K562 (cell line): ENCODE results near the gene JUND. TPM values are rescaled to one million over a fixed set of nuclear protein-coding genes. Genes with fewer than 3 reads are reported as not detected.

ENCODE experiments used
- ATAC-seq: fragments of 200-7000 bp; cut with Tn5 transposase; 3 replicates; pipeline ENCODE4 v1.9.1; 2020; ENCODE audit warnings: moderate library complexity
- BruUV-seq: library from RNA; stranded (reverse); fragments of 400-500 nt; replicated peaks from 2 replicates; lab custom pipeline; 2021; lab: Mats Ljungman, UMichigan
- CTCF ChIA-PET: fragments of 300-600 bp; formaldehyde crosslinking; extraction: SDS; loops from one replicate; lab custom pipeline; 2021; ENCODE audit warnings: low intra/inter-chr PET ratio; lab: Yijun Ruan, JAX
- POLR2A ChIA-PET: fragments of 300-600, 350-650 bp; sonication (Branson Sonifier 250); formaldehyde crosslinking; extraction: SDS; loops from one replicate; lab custom pipeline; 2021; ENCODE audit warnings: antibody characterized with exemption, inconsistent platforms; lab: Yijun Ruan, JAX
- DNase-seq, 4 experiments: peaks; one replicate each; pipeline versions ENCODE4 v3.0.0 to v3.0.0-alpha.2; 2011 to 2018; ENCODE audit warnings: low spot score in 3 of 4, mixed read lengths in 3 of 4; ENCODE audit errors: extremely low read depth in 1 of 4
- FAIRE-seq: peaks from 2 replicates; lab custom pipeline; 2011; peaks lifted over from hg19 to GRCh38; lab: Jason Lieb, UNC
- H2AFZ ChIP-seq: 2 replicates; pipeline ENCODE4 v1.6.0; 2011; ENCODE audit warnings: low read depth, low read length, control low read depth, inconsistent platforms
- H3K27ac ChIP-seq: fragments of 200-600 bp; 3 replicates; pipeline ENCODE4 v1.8.0; 2011; ENCODE audit warnings: low read depth, mild to moderate bottlenecking, control low read depth, inconsistent platforms, low read length, moderate library complexity, mixed read lengths; ENCODE audit errors: extremely low read depth
- H3K27me3 ChIP-seq, 2 experiments: fragments of 300-600 bp in 1 of 2; 2 replicates in 1 of 2; 3 replicates in 1 of 2; pipeline versions ENCODE4 v1.6.0 to v1.8.0; 2011; ENCODE audit warnings: inconsistent platforms in 2 of 2, low read length in 2 of 2, mild to moderate bottlenecking in 1 of 2, mixed read lengths in 1 of 2, moderate library complexity in 1 of 2; ENCODE audit not compliant: control insufficient read depth in 2 of 2, insufficient read depth in 2 of 2
- H3K36me3 ChIP-seq: fragments of 300-600 bp; 3 replicates; pipeline ENCODE4 v1.8.0; 2011; ENCODE audit warnings: mild to moderate bottlenecking, low read length, inconsistent platforms; ENCODE audit not compliant: control insufficient read depth, insufficient read depth
- H3K4me1 ChIP-seq, 2 experiments: fragments of 200-600 bp in 1 of 2; replicated peaks in 1 of 2; 2 replicates in 1 of 2; 3 replicates in 1 of 2; pipeline versions ENCODE4 v1.5.1 to v1.8.0; 2011; ENCODE audit warnings: inconsistent platforms in 2 of 2, low read length in 2 of 2, mild to moderate bottlenecking in 1 of 2, mixed read lengths in 1 of 2, moderate library complexity in 1 of 2; ENCODE audit not compliant: control insufficient read depth in 2 of 2, insufficient read depth in 2 of 2
- H3K4me2 ChIP-seq: 2 replicates; pipeline ENCODE4 v1.6.1; 2011; ENCODE audit warnings: low read length, control low read depth, inconsistent platforms, mixed read lengths; ENCODE audit not compliant: insufficient read depth
- H3K4me3 ChIP-seq: fragments of 200-600 bp; sonication (generic), shearing (Covaris generic); 2 replicates; pipeline ENCODE4 v1.5.1; 2016; ENCODE audit warnings: control low read depth, inconsistent platforms
- H3K79me2 ChIP-seq: fragments of 200-600 bp; 3 replicates; pipeline ENCODE4 v1.8.0; 2011; ENCODE audit warnings: low read length, inconsistent platforms; ENCODE audit not compliant: control insufficient read depth, insufficient read depth
- H3K9ac ChIP-seq, 2 experiments: 2 replicates each; pipeline versions ENCODE4 v1.6.0 to v1.6.1; 2011; ENCODE audit warnings: low read depth in 2 of 2, low read length in 2 of 2, control low read depth in 1 of 2, inconsistent platforms in 1 of 2, mild to moderate bottlenecking in 1 of 2, mixed read lengths in 1 of 2; ENCODE audit not compliant: insufficient read depth in 1 of 2
- H3K9me1 ChIP-seq: one replicate; pipeline ENCODE4 v1.6.0; 2011; ENCODE audit warnings: inconsistent platforms, mild to moderate bottlenecking, low read length, moderate library complexity; ENCODE audit not compliant: control insufficient read depth, insufficient read depth
- H3K9me3 ChIP-seq: replicated peaks from 2 replicates; pipeline ENCODE4 v1.5.1; 2011; ENCODE audit warnings: low read depth, low read length, inconsistent platforms; ENCODE audit not compliant: control insufficient read depth, insufficient read depth
- H4K20me1 ChIP-seq: replicated peaks from 2 replicates; pipeline ENCODE4 v1.6.1; 2011; ENCODE audit warnings: low read length, inconsistent platforms, mixed read lengths; ENCODE audit not compliant: control insufficient read depth, insufficient read depth
- POLR2G ChIP-seq: fragments of 200-400 bp; formaldehyde crosslinking; IDR thresholded peaks from 2 replicates; pipeline ENCODE4 v1.6.1; 2017; ENCODE audit warnings: low read depth, mild to moderate bottlenecking, antibody characterized with exemption, low read length, moderate library complexity
- RBFOX2 ChIP-seq: fragments of 200-400 bp; formaldehyde crosslinking; IDR thresholded peaks from 2 replicates; pipeline ENCODE4 v1.6.1; 2017; ENCODE audit warnings: low read depth, mild to moderate bottlenecking, low read length, moderate library complexity
- TCF15 ChIP-seq: fragments of 250-450 bp; sonication (Bioruptor Pico); IDR thresholded peaks from 2 replicates; pipeline ENCODE4 v1.8.0; 2022; ENCODE audit warnings: moderate library complexity, mild to moderate bottlenecking, inconsistent platforms
- ZNF146 ChIP-seq: IDR thresholded peaks from one replicate; pipeline ENCODE4 v1.6.1; 2018; ENCODE audit warnings: missing compliant biosample characterization; ENCODE audit not compliant: unreplicated experiment
- ZNF551 ChIP-seq: fragments of 250-450 bp; sonication (Bioruptor Pico); IDR thresholded peaks from 2 replicates; pipeline ENCODE4 v1.5.0; 2021; ENCODE audit warnings: mild to moderate bottlenecking, moderate library complexity
- WGBS: fragments of 100-300 bp; shearing (Covaris generic); methylation state at CpG from one replicate; pipeline ENCODE4 v1.1.6; 2016; ENCODE audit warnings: low coverage, mixed read lengths; ENCODE audit not compliant: insufficient coverage; ENCODE audit errors: missing lambda C conversion rate; 5-methylcytosine and 5-hydroxymethylcytosine counted together
- in situ Hi-C: fragments of 300-500 bp; cut with MboI; formaldehyde crosslinking; loops from 4 replicates; pipeline ENCODE4 v1.15.0; 2018; ENCODE audit warnings: inconsistent platforms, mixed read lengths
- intact Hi-C: fragments of 100-400 bp; cut with micrococcal nuclease; formaldehyde crosslinking; loops from 2 replicates; pipeline ENCODE4 v1.14.2; 2022
- polyA plus RNA-seq, 8 experiments: library from polyadenylated mRNA; depleted of rRNA in 4 of 8; stranded (reverse) in 5 of 8; unstranded in 3 of 8; fragments of >200 nt; fragmentation: Nextera tagmentation in 2 of 8; fragmentation: Illumina TruSeq in 1 of 8; extraction: Ambion mirVana in 2 of 8; extraction: Trizol in 1 of 8; gene quantifications; 2 replicates each; pipeline versions ENCODE4 v1.2.1 to v1.2.3, GENCODE V29; 2011 to 2014; ENCODE audit warnings: inconsistent platforms in 1 of 8, missing spikeins in 1 of 8
- total RNA-seq, 7 experiments: library from RNA; depleted of rRNA in 6 of 7; stranded (reverse); fragments of >200 nt in 6 of 7; fragmentation: Illumina TruSeq in 2 of 7; extraction: Trizol in 2 of 7; gene quantifications; 2 replicates each; pipeline versions ENCODE4 v1.2.1 to v1.2.3, GENCODE V29; 2011 to 2021; ENCODE audit warnings: low replicate concordance in 1 of 7

JUND gene
- total and polyA plus RNA-seq, 9 of the 15 experiments (the other 6 are each of a cell fraction or from before 2014, with no cell fraction given) = 6.4 to 286 (median 42.3) TPM

- H3K4me2 ChIP-seq = no peak overlapping the region
- WGBS = 93% methylated on average over 13 of the region's 13 CpGs
- no peak overlapping the region for H3K4me3 ChIP-seq
- in situ Hi-C loops (no loop called here), intact Hi-C loops (no loop called here)
- ATAC-seq = no peak
- H2AFZ ChIP-seq = no peak overlapping the region
- no peak overlapping the region for H3K27ac ChIP-seq
- H3K4me1 ChIP-seq = peaks cover 0 to 62% of the 10 kb centered on the region in 2 experiments; a peak in 3 of 5 replicates
- FAIRE-seq = no peak
- TF ChIP-seq ZNF551 (no peak), RBFOX2 (peak; percentile 24; the same call in 1 of the 2 replicates)
- peaks cover 25% of the 10 kb centered on the region for H3K79me2 ChIP-seq
- H3K9me3 ChIP-seq = no peaks in the 10 kb centered on the region
- no TSS peak for BruUV-seq
- peaks cover 99% of the 10 kb centered on the region for H3K36me3 ChIP-seq
- DNase-seq = peak in 1 of 4 experiments; percentile 11
- ChIA-PET POLR2A (interaction anchor here (1.0 kb wide), 1 partner anchor 9 kb away, joined by 3 read pairs; no protein-coding TSS in a partner anchor), CTCF (no interaction called here)
- no peaks in the 10 kb centered on the region for H4K20me1 ChIP-seq
- peak overlapping the region in 1 of 2 experiments; percentile 46; a peak in 2 of 4 replicates for H3K9ac ChIP-seq
- no peaks in the 10 kb centered on the region for H3K9me1 ChIP-seq
- no peaks in the 10 kb centered on the region for H3K27me3 ChIP-seq
Measured at GRCh38 chr19:18310966-18311365, 29.5 kb upstream of the JUND start.

DNA sequence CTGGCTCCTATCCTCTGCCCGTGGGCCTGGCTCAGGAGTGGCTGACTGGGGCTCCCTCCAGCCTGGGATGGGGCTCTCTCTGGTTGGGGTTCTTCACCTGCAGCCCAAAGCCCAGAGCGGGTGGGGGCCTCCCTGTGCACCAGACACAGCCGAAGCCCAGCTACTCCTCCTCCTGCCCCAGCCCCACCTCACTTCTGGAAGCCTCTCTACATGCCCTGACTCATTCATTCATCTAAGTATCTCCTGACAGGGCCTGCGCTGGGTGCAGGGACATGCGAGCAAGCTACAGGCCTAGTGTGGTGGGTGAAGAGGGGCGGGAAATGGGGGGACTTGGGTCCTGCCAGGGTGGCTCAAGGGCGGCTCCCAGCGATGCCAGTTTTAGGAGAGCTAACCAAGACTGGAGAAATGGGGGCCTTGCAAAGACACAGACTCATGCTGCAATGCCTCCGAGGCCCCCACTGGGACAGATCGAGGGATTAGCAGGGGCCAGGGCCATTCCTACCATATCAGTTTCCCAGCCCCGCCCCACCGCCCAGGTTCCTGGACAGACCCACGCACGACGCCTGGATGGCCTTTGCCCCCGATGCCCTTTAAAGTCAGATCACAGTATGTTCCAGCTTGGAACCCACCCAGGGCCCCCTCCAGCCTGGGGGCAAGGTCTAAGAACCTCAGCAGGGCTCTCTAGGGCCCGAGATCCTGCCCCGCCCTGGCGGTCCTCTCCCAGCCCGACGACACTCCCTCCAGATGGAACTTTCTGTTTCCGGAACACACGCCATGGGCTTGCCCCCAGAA, 28.9 kb upstream of the JUND start:
- H3K36me3 ChIP-seq = peaks cover 95% of the 10 kb centered on the region
- no peak overlapping the region for H3K27ac ChIP-seq
- peaks cover 19% of the 10 kb centered on the region for H3K79me2 ChIP-seq
- TF ChIP-seq TCF15 (CRISPR knock-in tag) = no peak
- no peak for TF ChIP-seq ZNF146 (CRISPR knock-in tag)
- TF ChIP-seq POLR2G = peak; percentile 36; the same call in 1 of the 2 replicates
- peak overlapping the region in 1 of 2 experiments; percentile 46; a peak in 2 of 4 replicates for H3K9ac ChIP-seq
- DNase-seq (peak in 1 of 4 experiments; percentile 10), ATAC-seq (no peak), FAIRE-seq (no peak)
- in situ Hi-C loops (no loop called here), intact Hi-C loops (no loop called here)
- peaks cover 3 to 68% of the 10 kb centered on the region in 2 experiments; a peak in 4 of 5 replicates for H3K4me1 ChIP-seq
- H3K9me1 ChIP-seq = no peaks in the 10 kb centered on the region
- CTCF ChIA-PET = no interaction called here
- H3K9me3 ChIP-seq = no peaks in the 10 kb centered on the region
- H4K20me1 ChIP-seq = no peaks in the 10 kb centered on the region
- WGBS = 87% methylated on average over 23 of the region's 23 CpGs
- H3K27me3 ChIP-seq = no peaks in the 10 kb centered on the region
- BruUV-seq = no TSS peak
- H2AFZ ChIP-seq = no peak overlapping the region
- no peak overlapping the region for H3K4me3 ChIP-seq
- POLR2A ChIA-PET = interaction anchor here (1.0 kb wide), 1 partner anchor 10 kb away, joined by 3 read pairs; no protein-coding TSS in a partner anchor
- H3K4me2 ChIP-seq = no peak overlapping the region
